HL-60 (cell line): ENCODE results near the gene CASP6.

Source experiments
- GABPA ChIP-seq: IDR thresholded peaks from 2 replicates; pipeline ENCODE4 v1.6.1; 2012; ENCODE audit warnings: low read depth
- POLR2AphosphoS5 ChIP-seq: IDR thresholded peaks from 2 replicates; pipeline ENCODE4 v1.6.1; 2012; ENCODE audit warnings: low read depth
- SPI1 ChIP-seq: IDR thresholded peaks from 2 replicates; pipeline ENCODE4 v1.6.1; 2012; ENCODE audit warnings: low read depth, mild to moderate bottlenecking, borderline replicate concordance
- TF ChIP-seq, protein P1 (sequence below): IDR thresholded peaks from one replicate; pipeline ENCODE4 v1.5.1; 2011; ENCODE audit warnings: low read length, control low read depth, inconsistent platforms; ENCODE audit not compliant: insufficient read depth
- TF ChIP-seq, protein P2 (sequence below): IDR thresholded peaks from 2 replicates; pipeline ENCODE4 v1.6.1; 2012; ENCODE audit warnings: low read depth; ENCODE audit not compliant: insufficient replicate concordance

DNA sequence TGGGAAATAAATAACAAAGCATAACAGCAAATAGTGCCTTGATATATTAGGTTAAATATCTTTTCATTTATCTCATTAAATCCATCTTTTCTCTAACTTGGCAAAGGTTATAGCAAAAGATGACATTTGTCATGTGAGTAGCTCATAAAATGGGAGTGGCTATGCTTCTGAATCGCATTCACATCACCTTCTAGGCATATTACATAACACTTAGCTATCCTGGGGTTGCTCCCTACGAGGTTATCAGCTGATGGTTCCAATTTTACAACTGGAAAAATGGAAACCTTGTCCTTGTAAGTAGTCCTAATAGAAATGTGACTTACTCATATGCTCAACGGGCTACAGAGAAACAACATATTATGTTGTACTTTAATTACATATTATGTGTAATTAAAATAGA, 10.3 kb upstream of the CASP6 start:
- TF ChIP-seq, protein P1, sequence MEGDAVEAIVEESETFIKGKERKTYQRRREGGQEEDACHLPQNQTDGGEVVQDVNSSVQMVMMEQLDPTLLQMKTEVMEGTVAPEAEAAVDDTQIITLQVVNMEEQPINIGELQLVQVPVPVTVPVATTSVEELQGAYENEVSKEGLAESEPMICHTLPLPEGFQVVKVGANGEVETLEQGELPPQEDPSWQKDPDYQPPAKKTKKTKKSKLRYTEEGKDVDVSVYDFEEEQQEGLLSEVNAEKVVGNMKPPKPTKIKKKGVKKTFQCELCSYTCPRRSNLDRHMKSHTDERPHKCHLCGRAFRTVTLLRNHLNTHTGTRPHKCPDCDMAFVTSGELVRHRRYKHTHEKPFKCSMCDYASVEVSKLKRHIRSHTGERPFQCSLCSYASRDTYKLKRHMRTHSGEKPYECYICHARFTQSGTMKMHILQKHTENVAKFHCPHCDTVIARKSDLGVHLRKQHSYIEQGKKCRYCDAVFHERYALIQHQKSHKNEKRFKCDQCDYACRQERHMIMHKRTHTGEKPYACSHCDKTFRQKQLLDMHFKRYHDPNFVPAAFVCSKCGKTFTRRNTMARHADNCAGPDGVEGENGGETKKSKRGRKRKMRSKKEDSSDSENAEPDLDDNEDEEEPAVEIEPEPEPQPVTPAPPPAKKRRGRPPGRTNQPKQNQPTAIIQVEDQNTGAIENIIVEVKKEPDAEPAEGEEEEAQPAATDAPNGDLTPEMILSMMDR = no peak
- TF ChIP-seq POLR2AphosphoS5 = no peak
- no peak for TF ChIP-seq GABPA
- TF ChIP-seq SPI1 = no peak
- TF ChIP-seq, protein P2, sequence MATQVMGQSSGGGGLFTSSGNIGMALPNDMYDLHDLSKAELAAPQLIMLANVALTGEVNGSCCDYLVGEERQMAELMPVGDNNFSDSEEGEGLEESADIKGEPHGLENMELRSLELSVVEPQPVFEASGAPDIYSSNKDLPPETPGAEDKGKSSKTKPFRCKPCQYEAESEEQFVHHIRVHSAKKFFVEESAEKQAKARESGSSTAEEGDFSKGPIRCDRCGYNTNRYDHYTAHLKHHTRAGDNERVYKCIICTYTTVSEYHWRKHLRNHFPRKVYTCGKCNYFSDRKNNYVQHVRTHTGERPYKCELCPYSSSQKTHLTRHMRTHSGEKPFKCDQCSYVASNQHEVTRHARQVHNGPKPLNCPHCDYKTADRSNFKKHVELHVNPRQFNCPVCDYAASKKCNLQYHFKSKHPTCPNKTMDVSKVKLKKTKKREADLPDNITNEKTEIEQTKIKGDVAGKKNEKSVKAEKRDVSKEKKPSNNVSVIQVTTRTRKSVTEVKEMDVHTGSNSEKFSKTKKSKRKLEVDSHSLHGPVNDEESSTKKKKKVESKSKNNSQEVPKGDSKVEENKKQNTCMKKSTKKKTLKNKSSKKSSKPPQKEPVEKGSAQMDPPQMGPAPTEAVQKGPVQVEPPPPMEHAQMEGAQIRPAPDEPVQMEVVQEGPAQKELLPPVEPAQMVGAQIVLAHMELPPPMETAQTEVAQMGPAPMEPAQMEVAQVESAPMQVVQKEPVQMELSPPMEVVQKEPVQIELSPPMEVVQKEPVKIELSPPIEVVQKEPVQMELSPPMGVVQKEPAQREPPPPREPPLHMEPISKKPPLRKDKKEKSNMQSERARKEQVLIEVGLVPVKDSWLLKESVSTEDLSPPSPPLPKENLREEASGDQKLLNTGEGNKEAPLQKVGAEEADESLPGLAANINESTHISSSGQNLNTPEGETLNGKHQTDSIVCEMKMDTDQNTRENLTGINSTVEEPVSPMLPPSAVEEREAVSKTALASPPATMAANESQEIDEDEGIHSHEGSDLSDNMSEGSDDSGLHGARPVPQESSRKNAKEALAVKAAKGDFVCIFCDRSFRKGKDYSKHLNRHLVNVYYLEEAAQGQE = no peak
